ENCODE data around the gene RAD54L2. TPM values are rescaled to one million over a fixed set of nuclear protein-coding genes. Genes with fewer than 3 reads are reported as not detected.

Gene RAD54L2
- total RNA-seq, 1 experiment from 2014 or later = 29.5 TPM

GRCh38 chr3:51568036-51568435 lies 29.5 kb downstream of the RAD54L2 start:
- H3K36me3 ChIP-seq = peaks cover 5% of the 10 kb centered on the region
- peaks cover 15% of the 10 kb centered on the region for H3K4me1 ChIP-seq
- no peaks in the 10 kb centered on the region for H3K27me3 ChIP-seq
- H3K9me3 ChIP-seq (replicated peaks) = no peaks in the 10 kb centered on the region
- no peak overlapping the region for H3K4me3 ChIP-seq
- peak; percentile 54 to 74 for DNase-seq
- no peak overlapping the region for H3K27ac ChIP-seq

- no peaks in the 10 kb centered on the region for H3K9me3 ChIP-seq (replicated peaks)
- DNase-seq = no peak
- peaks cover 12% of the 10 kb centered on the region for H3K36me3 ChIP-seq
- no peaks in the 10 kb centered on the region for H3K27me3 ChIP-seq
- H3K4me3 ChIP-seq = no peak overlapping the region
- no peak overlapping the region for H3K27ac ChIP-seq
- H3K4me1 ChIP-seq = peaks cover 15% of the 10 kb centered on the region
Observed at GRCh38 chr3:51568996-51569395, 30.5 kb downstream of the RAD54L2 start.

GRCh38 chr3:51578238-51578637 lies 39.7 kb downstream of the RAD54L2 start:
- no peaks in the 10 kb centered on the region for H3K4me1 ChIP-seq
- peaks cover 3% of the 10 kb centered on the region; the same call in 1 of the 2 replicates for H3K9me3 ChIP-seq (replicated peaks)
- H3K27ac ChIP-seq = no peak overlapping the region
- H3K36me3 ChIP-seq = peaks cover 5% of the 10 kb centered on the region
- no peak for DNase-seq
- no peaks in the 10 kb centered on the region for H3K27me3 ChIP-seq
- no peak overlapping the region for H3K4me3 ChIP-seq

GRCh38 chr3:51580418-51580817 lies 41.9 kb downstream of the RAD54L2 start:
- Histone ChIP-seq H3K4me3 (no peak overlapping the region), H3K27me3 (no peaks in the 10 kb centered on the region), H3K9me3 (replicated peaks) (peaks cover under 1% of the 10 kb centered on the region; the same call in 1 of the 2 replicates), H3K27ac (no peak overlapping the region), H3K4me1 (no peaks in the 10 kb centered on the region), H3K36me3 (no peaks in the 10 kb centered on the region; the same call in 1 of the 2 replicates)
- DNase-seq = no peak

GRCh38 chr3:51581524-51581923 lies 43.0 kb downstream of the RAD54L2 start:
- Histone ChIP-seq H3K36me3 (no peaks in the 10 kb centered on the region; the same call in 1 of the 2 replicates), H3K4me3 (no peak overlapping the region), H3K4me1 (no peaks in the 10 kb centered on the region), H3K9me3 (replicated peaks) (no peaks in the 10 kb centered on the region; the same call in 1 of the 2 replicates), H3K27ac (no peak overlapping the region), H3K27me3 (no peaks in the 10 kb centered on the region)
- DNase-seq = peak in 1 of 2 experiments; percentile 13

GRCh38 chr3:51585197-51585596 lies 46.7 kb downstream of the RAD54L2 start:
- Histone ChIP-seq H3K9me3 (replicated peaks) (no peaks in the 10 kb centered on the region; the same call in 1 of the 2 replicates), H3K36me3 (peaks cover 1% of the 10 kb centered on the region), H3K4me3 (no peak overlapping the region), H3K27ac (no peak overlapping the region), H3K4me1 (no peaks in the 10 kb centered on the region), H3K27me3 (no peaks in the 10 kb centered on the region)
- DNase-seq = no peak

- no peaks in the 10 kb centered on the region for H3K27me3 ChIP-seq
- H3K27ac ChIP-seq = no peak overlapping the region
Observed at GRCh38 chr3:51585871-51586270, 47.4 kb downstream of the RAD54L2 start.

More at GRCh38 chr3:51585871-51586270, 47.4 kb downstream of the RAD54L2 start:
- H3K36me3 ChIP-seq = peaks cover 8% of the 10 kb centered on the region
- no peaks in the 10 kb centered on the region; the same call in 1 of the 2 replicates for H3K9me3 ChIP-seq (replicated peaks)
- H3K4me3 ChIP-seq = no peak overlapping the region
- H3K4me1 ChIP-seq = no peaks in the 10 kb centered on the region
- DNase-seq = no peak

Other genes starting within 250 kb of the RAD54L2 start
- gene MANF, start 153.4 kb upstream of the RAD54L2 start, total RNA-seq (2014; rRNA removed; shearing (Covaris generic)) = 85.4 and 101 TPM in 2 replicates
- gene RBM15B, start 147.4 kb upstream of the RAD54L2 start, total RNA-seq (2014; rRNA removed; shearing (Covaris generic)) = 32.9 and 33.6 TPM in 2 replicates
- gene DCAF1, start 38.7 kb upstream of the RAD54L2 start, total RNA-seq (2014; rRNA removed; shearing (Covaris generic)) = 35.4 and 37.9 TPM in 2 replicates
- 34.7 and 35.0 TPM in 2 replicates for gene TEX264, start 132.5 kb downstream of the RAD54L2 start, total RNA-seq (2014; rRNA removed; shearing (Covaris generic))
- 0.16 and 0.30 TPM in 2 replicates for gene GRM2, start 168.3 kb downstream of the RAD54L2 start, total RNA-seq (2014; rRNA removed; shearing (Covaris generic))
- gene IQCF6, start 240.5 kb downstream of the RAD54L2 start, total RNA-seq (2014; rRNA removed; shearing (Covaris generic)) = not detected in 2 replicates

Measured in SJCRH30 (cell line).